Activated naive CD8-positive, alpha-beta T cell (primary cell): Measurements from ENCODE around the gene NFILZ.
A peak's percentile ranks its signal among the peaks of the same experiment; 100 is the strongest.

Experiments used
- H3K27ac Mint-ChIP-seq: one replicate; pipeline ENCODE4 v1.8.0; 2021; ENCODE audit warnings: mixed read lengths
- H3K27me3 Mint-ChIP-seq: one replicate; pipeline ENCODE4 v1.8.0; 2021; ENCODE audit warnings: mixed read lengths
- H3K36me3 Mint-ChIP-seq: one replicate; pipeline ENCODE4 v1.8.0; 2021; ENCODE audit warnings: mixed read lengths
- H3K4me1 Mint-ChIP-seq: one replicate; pipeline ENCODE4 v1.8.0; 2021; ENCODE audit warnings: low read depth, mixed read lengths
- H3K4me3 Mint-ChIP-seq: one replicate; pipeline ENCODE4 v1.8.0; 2021; ENCODE audit warnings: mild to moderate bottlenecking, mixed read lengths
- H3K9me3 Mint-ChIP-seq: one replicate; pipeline ENCODE4 v1.8.0; 2021; ENCODE audit warnings: low read depth, mixed read lengths

NFILZ gene

GRCh38 chr19:8643860-8644653, 13.6 kb downstream of the NFILZ start:
- Mint-ChIP-seq H3K36me3 (no peaks in the 10 kb centered on the region), H3K9me3 (no peaks in the 10 kb centered on the region)

GRCh38 chr19:8648240-8648639, 17.8 kb downstream of the NFILZ start:
- Mint-ChIP-seq H3K27ac (no peak overlapping the region), H3K9me3 (no peaks in the 10 kb centered on the region)

More at GRCh38 chr19:8643860-8644653, 13.6 kb downstream of the NFILZ start:
- Mint-ChIP-seq H3K4me1 (peaks cover 3% of the 10 kb centered on the region), H3K27ac (no peak overlapping the region), H3K4me3 (no peak overlapping the region), H3K27me3 (peaks cover 7% of the 10 kb centered on the region)

GRCh38 chr19:8654591-8655339, 24.3 kb downstream of the NFILZ start:
- Mint-ChIP-seq H3K4me3 (peak overlapping the region; percentile 63), H3K27ac (no peak overlapping the region), H3K9me3 (no peaks in the 10 kb centered on the region), H3K27me3 (no peaks in the 10 kb centered on the region), H3K36me3 (no peaks in the 10 kb centered on the region), H3K4me1 (peaks cover 20% of the 10 kb centered on the region)

More at GRCh38 chr19:8648240-8648639, 17.8 kb downstream of the NFILZ start:
- Mint-ChIP-seq H3K4me3 (no peak overlapping the region), H3K4me1 (peaks cover 8% of the 10 kb centered on the region), H3K36me3 (no peaks in the 10 kb centered on the region), H3K27me3 (peaks cover 3% of the 10 kb centered on the region)

- peak overlapping the region; percentile 18 for H3K4me3 Mint-ChIP-seq
- no peaks in the 10 kb centered on the region for H3K36me3 Mint-ChIP-seq
- H3K4me1 Mint-ChIP-seq: peaks cover 16% of the 10 kb centered on the region
- H3K27ac Mint-ChIP-seq: no peak overlapping the region
- H3K27me3 Mint-ChIP-seq: no peaks in the 10 kb centered on the region
- H3K9me3 Mint-ChIP-seq: no peaks in the 10 kb centered on the region
These were observed 24.9 kb downstream of the NFILZ start for GRCh38 chr19:8655340-8655709.

- H3K36me3 Mint-ChIP-seq: no peaks in the 10 kb centered on the region
- no peak overlapping the region for H3K27ac Mint-ChIP-seq
- H3K4me1 Mint-ChIP-seq: peaks cover 17% of the 10 kb centered on the region
- no peaks in the 10 kb centered on the region for H3K9me3 Mint-ChIP-seq
- H3K27me3 Mint-ChIP-seq: no peaks in the 10 kb centered on the region
- no peak overlapping the region for H3K4me3 Mint-ChIP-seq
These were observed 27.4 kb downstream of the NFILZ start for GRCh38 chr19:8657869-8658268.

- no peaks in the 10 kb centered on the region for H3K36me3 Mint-ChIP-seq
- no peak overlapping the region for H3K4me3 Mint-ChIP-seq
- no peaks in the 10 kb centered on the region for H3K27me3 Mint-ChIP-seq
- H3K27ac Mint-ChIP-seq: no peak overlapping the region
- peaks cover 24% of the 10 kb centered on the region for H3K4me1 Mint-ChIP-seq
- no peaks in the 10 kb centered on the region for H3K9me3 Mint-ChIP-seq
These were observed 29.5 kb downstream of the NFILZ start for GRCh38 chr19:8659905-8660304.

- Mint-ChIP-seq H3K27ac (no peak overlapping the region), H3K36me3 (no peaks in the 10 kb centered on the region)
These were observed 31.8 kb downstream of the NFILZ start for GRCh38 chr19:8662263-8662662.

GRCh38 chr19:8663920-8664670, 33.7 kb downstream of the NFILZ start:
- no peaks in the 10 kb centered on the region for H3K27me3 Mint-ChIP-seq
- no peaks in the 10 kb centered on the region for H3K36me3 Mint-ChIP-seq
- peak overlapping the region; percentile 64 for H3K27ac Mint-ChIP-seq
- no peaks in the 10 kb centered on the region for H3K9me3 Mint-ChIP-seq
- peaks cover 37% of the 10 kb centered on the region for H3K4me1 Mint-ChIP-seq
- no peak overlapping the region for H3K4me3 Mint-ChIP-seq

More at GRCh38 chr19:8662263-8662662, 31.8 kb downstream of the NFILZ start:
- no peaks in the 10 kb centered on the region for H3K27me3 Mint-ChIP-seq
- no peak overlapping the region for H3K4me3 Mint-ChIP-seq
- no peaks in the 10 kb centered on the region for H3K9me3 Mint-ChIP-seq
- H3K4me1 Mint-ChIP-seq: peaks cover 34% of the 10 kb centered on the region

GRCh38 chr19:8664671-8665057, 34.2 kb downstream of the NFILZ start:
- H3K4me1 Mint-ChIP-seq: peaks cover 42% of the 10 kb centered on the region

GRCh38 chr19:8665468-8666213, 35.2 kb downstream of the NFILZ start:
- H3K36me3 Mint-ChIP-seq: no peaks in the 10 kb centered on the region
- H3K4me3 Mint-ChIP-seq: peak overlapping the region; percentile 17
- peaks cover 45% of the 10 kb centered on the region for H3K4me1 Mint-ChIP-seq
- no peaks in the 10 kb centered on the region for H3K9me3 Mint-ChIP-seq
- H3K27me3 Mint-ChIP-seq: no peaks in the 10 kb centered on the region
- peak overlapping the region; percentile 62 for H3K27ac Mint-ChIP-seq

More at GRCh38 chr19:8664671-8665057, 34.2 kb downstream of the NFILZ start:
- Mint-ChIP-seq H3K9me3 (no peaks in the 10 kb centered on the region), H3K27ac (no peak overlapping the region), H3K4me3 (no peak overlapping the region), H3K36me3 (no peaks in the 10 kb centered on the region), H3K27me3 (no peaks in the 10 kb centered on the region)

GRCh38 chr19:8666814-8667405, 36.5 kb downstream of the NFILZ start:
- H3K4me1 Mint-ChIP-seq: peaks cover 54% of the 10 kb centered on the region
- no peaks in the 10 kb centered on the region for H3K27me3 Mint-ChIP-seq
- no peak overlapping the region for H3K27ac Mint-ChIP-seq
- H3K9me3 Mint-ChIP-seq: no peaks in the 10 kb centered on the region
- H3K36me3 Mint-ChIP-seq: no peaks in the 10 kb centered on the region
- no peak overlapping the region for H3K4me3 Mint-ChIP-seq

- no peak overlapping the region for H3K27ac Mint-ChIP-seq
These were observed 43.0 kb downstream of the NFILZ start for GRCh38 chr19:8673276-8673891.

GRCh38 chr19:8675066-8675465, 44.6 kb downstream of the NFILZ start:
- no peaks in the 10 kb centered on the region for H3K9me3 Mint-ChIP-seq
- no peaks in the 10 kb centered on the region for H3K36me3 Mint-ChIP-seq
- H3K4me1 Mint-ChIP-seq: peaks cover 31% of the 10 kb centered on the region
- no peaks in the 10 kb centered on the region for H3K27me3 Mint-ChIP-seq
- no peak overlapping the region for H3K27ac Mint-ChIP-seq
- H3K4me3 Mint-ChIP-seq: no peak overlapping the region

More at GRCh38 chr19:8673276-8673891, 43.0 kb downstream of the NFILZ start:
- Mint-ChIP-seq H3K9me3 (no peaks in the 10 kb centered on the region), H3K4me3 (no peak overlapping the region), H3K27me3 (no peaks in the 10 kb centered on the region), H3K4me1 (peaks cover 38% of the 10 kb centered on the region), H3K36me3 (no peaks in the 10 kb centered on the region)
